K562 (cell line): Measurements from ENCODE around the gene PSMA7. TPM values are rescaled to one million over a fixed set of nuclear protein-coding genes. Genes with fewer than 3 reads are reported as not detected.

Experiments
- ATAC-seq: fragments of 200-7000 bp; cut with Tn5 transposase; 3 replicates; pipeline ENCODE4 v1.9.1; 2020; ENCODE audit warnings: moderate library complexity
- BruUV-seq: library from RNA; stranded (reverse); fragments of 400-500 nt; replicated peaks from 2 replicates; lab custom pipeline; 2021; lab: Mats Ljungman, UMichigan
- CTCF ChIA-PET: fragments of 300-600 bp; formaldehyde crosslinking; extraction: SDS; loops from one replicate; lab custom pipeline; 2021; ENCODE audit warnings: low intra/inter-chr PET ratio; lab: Yijun Ruan, JAX
- POLR2A ChIA-PET: fragments of 300-600, 350-650 bp; sonication (Branson Sonifier 250); formaldehyde crosslinking; extraction: SDS; loops from one replicate; lab custom pipeline; 2021; ENCODE audit warnings: antibody characterized with exemption, inconsistent platforms; lab: Yijun Ruan, JAX
- DNase-seq, 4 experiments: peaks; one replicate each; pipeline versions ENCODE4 v3.0.0 to v3.0.0-alpha.2; 2011 to 2018; ENCODE audit warnings: low spot score in 3 of 4, mixed read lengths in 3 of 4; ENCODE audit errors: extremely low read depth in 1 of 4
- FAIRE-seq: peaks from 2 replicates; lab custom pipeline; 2011; peaks lifted over from hg19 to GRCh38; lab: Jason Lieb, UNC
- H2AFZ ChIP-seq: 2 replicates; pipeline ENCODE4 v1.6.0; 2011; ENCODE audit warnings: low read depth, low read length, control low read depth, inconsistent platforms
- H3K27ac ChIP-seq: fragments of 200-600 bp; 3 replicates; pipeline ENCODE4 v1.8.0; 2011; ENCODE audit warnings: low read depth, mild to moderate bottlenecking, control low read depth, inconsistent platforms, low read length, moderate library complexity, mixed read lengths; ENCODE audit errors: extremely low read depth
- H3K27me3 ChIP-seq, 2 experiments: fragments of 300-600 bp in 1 of 2; 2 replicates in 1 of 2; 3 replicates in 1 of 2; pipeline versions ENCODE4 v1.6.0 to v1.8.0; 2011; ENCODE audit warnings: inconsistent platforms in 2 of 2, low read length in 2 of 2, mild to moderate bottlenecking in 1 of 2, mixed read lengths in 1 of 2, moderate library complexity in 1 of 2; ENCODE audit not compliant: control insufficient read depth in 2 of 2, insufficient read depth in 2 of 2
- H3K36me3 ChIP-seq: fragments of 300-600 bp; 3 replicates; pipeline ENCODE4 v1.8.0; 2011; ENCODE audit warnings: mild to moderate bottlenecking, low read length, inconsistent platforms; ENCODE audit not compliant: control insufficient read depth, insufficient read depth
- H3K4me1 ChIP-seq, 2 experiments: fragments of 200-600 bp in 1 of 2; replicated peaks in 1 of 2; 2 replicates in 1 of 2; 3 replicates in 1 of 2; pipeline versions ENCODE4 v1.5.1 to v1.8.0; 2011; ENCODE audit warnings: inconsistent platforms in 2 of 2, low read length in 2 of 2, mild to moderate bottlenecking in 1 of 2, mixed read lengths in 1 of 2, moderate library complexity in 1 of 2; ENCODE audit not compliant: control insufficient read depth in 2 of 2, insufficient read depth in 2 of 2
- H3K4me2 ChIP-seq: 2 replicates; pipeline ENCODE4 v1.6.1; 2011; ENCODE audit warnings: low read length, control low read depth, inconsistent platforms, mixed read lengths; ENCODE audit not compliant: insufficient read depth
- H3K4me3 ChIP-seq: fragments of 200-600 bp; sonication (generic), shearing (Covaris generic); 2 replicates; pipeline ENCODE4 v1.5.1; 2016; ENCODE audit warnings: control low read depth, inconsistent platforms
- H3K79me2 ChIP-seq: fragments of 200-600 bp; 3 replicates; pipeline ENCODE4 v1.8.0; 2011; ENCODE audit warnings: low read length, inconsistent platforms; ENCODE audit not compliant: control insufficient read depth, insufficient read depth
- H3K9ac ChIP-seq, 2 experiments: 2 replicates each; pipeline versions ENCODE4 v1.6.0 to v1.6.1; 2011; ENCODE audit warnings: low read depth in 2 of 2, low read length in 2 of 2, control low read depth in 1 of 2, inconsistent platforms in 1 of 2, mild to moderate bottlenecking in 1 of 2, mixed read lengths in 1 of 2; ENCODE audit not compliant: insufficient read depth in 1 of 2
- H3K9me1 ChIP-seq: one replicate; pipeline ENCODE4 v1.6.0; 2011; ENCODE audit warnings: inconsistent platforms, mild to moderate bottlenecking, low read length, moderate library complexity; ENCODE audit not compliant: control insufficient read depth, insufficient read depth
- H3K9me3 ChIP-seq: replicated peaks from 2 replicates; pipeline ENCODE4 v1.5.1; 2011; ENCODE audit warnings: low read depth, low read length, inconsistent platforms; ENCODE audit not compliant: control insufficient read depth, insufficient read depth
- H4K20me1 ChIP-seq: replicated peaks from 2 replicates; pipeline ENCODE4 v1.6.1; 2011; ENCODE audit warnings: low read length, inconsistent platforms, mixed read lengths; ENCODE audit not compliant: control insufficient read depth, insufficient read depth
- FOXK2 ChIP-seq, 2 experiments: fragments of 450-650 bp; IDR thresholded peaks in 1 of 2; conservative IDR thresholded peaks in 1 of 2; 2 replicates each; pipeline ENCODE4 v1.6.1; 2016; ENCODE audit warnings: low read depth in 2 of 2, mild to moderate bottlenecking in 1 of 2
- NCOA2 ChIP-seq, 2 experiments: fragments of 450-650 bp; IDR thresholded peaks; 2 replicates each; pipeline ENCODE4 v1.6.1; 2018; ENCODE audit warnings: mild to moderate bottlenecking in 2 of 2, moderate library complexity in 1 of 2; ENCODE audit not compliant: partially characterized antibody in 2 of 2
- NFIC ChIP-seq: fragments of 450-650 bp; IDR thresholded peaks from 2 replicates; pipeline ENCODE4 v1.6.1; 2017; ENCODE audit warnings: mild to moderate bottlenecking, inconsistent platforms
- RBFOX2 ChIP-seq: fragments of 200-400 bp; formaldehyde crosslinking; IDR thresholded peaks from 2 replicates; pipeline ENCODE4 v1.6.1; 2017; ENCODE audit warnings: low read depth, mild to moderate bottlenecking, low read length, moderate library complexity
- SMAD1 ChIP-seq: fragments of 150-350 bp; IDR thresholded peaks from 2 replicates; pipeline ENCODE4 v1.6.1; 2014; ENCODE audit warnings: low read length, low read depth; ENCODE audit not compliant: partially characterized antibody
- SMARCA5 ChIP-seq: fragments of 450-650 bp; IDR thresholded peaks from 2 replicates; pipeline ENCODE4 v1.6.1; 2016
- TAF9B ChIP-seq: fragments of 450-650 bp; IDR thresholded peaks from 2 replicates; pipeline ENCODE4 v1.6.1; 2018; ENCODE audit warnings: mild to moderate bottlenecking; ENCODE audit not compliant: partially characterized antibody
- WGBS: fragments of 100-300 bp; shearing (Covaris generic); methylation state at CpG from one replicate; pipeline ENCODE4 v1.1.6; 2016; ENCODE audit warnings: low coverage, mixed read lengths; ENCODE audit not compliant: insufficient coverage; ENCODE audit errors: missing lambda C conversion rate; 5-methylcytosine and 5-hydroxymethylcytosine counted together
- in situ Hi-C: fragments of 300-500 bp; cut with MboI; formaldehyde crosslinking; loops from 4 replicates; pipeline ENCODE4 v1.15.0; 2018; ENCODE audit warnings: inconsistent platforms, mixed read lengths
- intact Hi-C: fragments of 100-400 bp; cut with micrococcal nuclease; formaldehyde crosslinking; loops from 2 replicates; pipeline ENCODE4 v1.14.2; 2022
- polyA plus RNA-seq, 8 experiments: library from polyadenylated mRNA; depleted of rRNA in 4 of 8; stranded (reverse) in 5 of 8; unstranded in 3 of 8; fragments of >200 nt; fragmentation: Nextera tagmentation in 2 of 8; fragmentation: Illumina TruSeq in 1 of 8; extraction: Ambion mirVana in 2 of 8; extraction: Trizol in 1 of 8; gene quantifications; 2 replicates each; pipeline versions ENCODE4 v1.2.1 to v1.2.3, GENCODE V29; 2011 to 2014; ENCODE audit warnings: inconsistent platforms in 1 of 8, missing spikeins in 1 of 8
- total RNA-seq, 7 experiments: library from RNA; depleted of rRNA in 6 of 7; stranded (reverse); fragments of >200 nt in 6 of 7; fragmentation: Illumina TruSeq in 2 of 7; extraction: Trizol in 2 of 7; gene quantifications; 2 replicates each; pipeline versions ENCODE4 v1.2.1 to v1.2.3, GENCODE V29; 2011 to 2021; ENCODE audit warnings: low replicate concordance in 1 of 7
- TF ChIP-seq, protein P1 (sequence below): sonication (generic); formaldehyde crosslinking; IDR thresholded peaks from 2 replicates; pipeline ENCODE4 v1.8.0; 2022; ENCODE audit warnings: missing genetic modification reagents, mild to moderate bottlenecking, moderate library complexity, borderline replicate concordance
- TF ChIP-seq, protein P2 (sequence below), 2 experiments: fragments of 200-800 bp in 1 of 2; sonication (Bioruptor generic) in 1 of 2; sonication (generic) in 1 of 2; formaldehyde crosslinking in 1 of 2; IDR thresholded peaks in 1 of 2; conservative IDR thresholded peaks in 1 of 2; 2 replicates each; pipeline versions ENCODE4 v1.5.0 to v1.6.1; 2016 to 2020; ENCODE audit warnings: missing compliant biosample characterization in 1 of 2, missing genetic modification characterization in 1 of 2, missing genetic modification reagents in 1 of 2

Gene PSMA7
- total and polyA plus RNA-seq, 9 of the 15 experiments (the other 6 are each of a cell fraction or from before 2014, with no cell fraction given), result 257 to 510 (median 393) TPM

DNA sequence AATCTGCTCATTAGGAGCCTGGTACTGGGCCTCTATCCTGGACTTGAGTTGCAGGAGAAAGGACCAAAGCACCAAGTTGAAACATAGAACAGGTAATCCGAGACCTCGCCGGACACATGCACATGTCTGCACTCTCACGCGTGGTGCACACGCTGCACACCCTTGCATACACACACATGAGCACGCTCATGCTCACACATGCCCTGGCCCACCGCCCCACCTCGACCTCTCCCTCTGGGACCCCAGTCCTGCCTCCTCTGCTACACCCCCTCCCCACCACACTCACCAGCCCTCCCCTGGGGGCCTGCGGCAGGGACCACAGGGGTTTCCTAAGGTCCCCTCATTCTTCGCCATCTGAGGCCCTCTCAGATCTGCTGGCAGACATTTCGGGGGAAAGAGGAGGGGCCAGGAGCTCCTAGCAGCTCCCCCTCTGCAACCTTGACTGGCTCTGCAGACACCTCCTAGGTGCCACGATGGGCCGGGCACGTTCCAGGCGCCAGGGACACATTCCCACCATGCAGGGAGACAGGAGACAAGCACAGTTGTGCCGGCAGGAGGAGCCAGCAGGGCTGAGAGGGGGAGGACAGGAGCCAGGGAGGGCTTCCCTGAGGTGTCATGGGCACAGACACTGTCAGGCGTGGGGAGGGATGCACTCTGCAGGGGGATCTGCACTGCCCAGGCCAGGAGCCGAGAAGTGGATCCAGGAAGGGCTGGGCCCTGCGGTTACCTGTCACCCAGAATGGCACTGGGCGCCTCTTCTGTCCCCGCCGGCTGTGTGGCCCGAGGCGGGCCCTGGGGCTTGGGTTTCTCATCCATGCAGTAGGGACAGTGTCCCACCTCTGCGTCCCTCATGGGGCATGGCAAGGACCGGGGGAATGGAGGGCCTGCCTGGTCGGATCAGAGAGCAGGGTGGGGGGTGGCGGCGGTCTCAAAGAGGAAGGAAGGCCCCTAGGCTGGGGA lies 46.5 kb downstream of the PSMA7 start:
- POLR2A ChIA-PET, result no interaction called here
- no peaks in the 10 kb centered on the region for H3K36me3 ChIP-seq

More for the DNA sequence above, 46.5 kb downstream of the PSMA7 start:
- H3K4me1 ChIP-seq, result peaks cover 0 to 25% of the 10 kb centered on the region in 2 experiments; a peak in 2 of 5 replicates
- no peak overlapping the region for H3K4me2 ChIP-seq
- no peak overlapping the region for H2AFZ ChIP-seq
- peak overlapping the region in 1 of 2 experiments; percentile 10; a peak in 2 of 4 replicates for H3K9ac ChIP-seq
- ATAC-seq (no peak), FAIRE-seq (no peak), DNase-seq (no peak)
- peaks cover 65 to 72% of the 10 kb centered on the region in 2 experiments for H3K27me3 ChIP-seq
- H3K9me3 ChIP-seq, result no peaks in the 10 kb centered on the region
- H3K27ac ChIP-seq, result no peak overlapping the region
- H4K20me1 ChIP-seq, result no peaks in the 10 kb centered on the region
- TF ChIP-seq SMARCA5 (no peak), RBFOX2 (no peak), TAF9B (no peak), NFIC (no peak), NCOA2 (IDR thresholded peaks at IDR 0.05; ENCODE audit: partially characterized antibody in 2 of 2) (no peak), SMAD1 (no peak), FOXK2 (conservative IDR thresholded peaks at IDR 0.05 in 1 of 2, IDR thresholded peaks at IDR 0.05 in 1 of 2; ENCODE audit: low read depth in 2 of 2) (no peak)
- TF ChIP-seq, protein P1, sequence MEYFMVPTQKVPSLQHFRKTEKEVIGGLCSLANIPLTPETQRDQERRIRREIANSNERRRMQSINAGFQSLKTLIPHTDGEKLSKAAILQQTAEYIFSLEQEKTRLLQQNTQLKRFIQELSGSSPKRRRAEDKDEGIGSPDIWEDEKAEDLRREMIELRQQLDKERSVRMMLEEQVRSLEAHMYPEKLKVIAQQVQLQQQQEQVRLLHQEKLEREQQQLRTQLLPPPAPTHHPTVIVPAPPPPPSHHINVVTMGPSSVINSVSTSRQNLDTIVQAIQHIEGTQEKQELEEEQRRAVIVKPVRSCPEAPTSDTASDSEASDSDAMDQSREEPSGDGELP, result no peak
- TF ChIP-seq, protein P2, sequence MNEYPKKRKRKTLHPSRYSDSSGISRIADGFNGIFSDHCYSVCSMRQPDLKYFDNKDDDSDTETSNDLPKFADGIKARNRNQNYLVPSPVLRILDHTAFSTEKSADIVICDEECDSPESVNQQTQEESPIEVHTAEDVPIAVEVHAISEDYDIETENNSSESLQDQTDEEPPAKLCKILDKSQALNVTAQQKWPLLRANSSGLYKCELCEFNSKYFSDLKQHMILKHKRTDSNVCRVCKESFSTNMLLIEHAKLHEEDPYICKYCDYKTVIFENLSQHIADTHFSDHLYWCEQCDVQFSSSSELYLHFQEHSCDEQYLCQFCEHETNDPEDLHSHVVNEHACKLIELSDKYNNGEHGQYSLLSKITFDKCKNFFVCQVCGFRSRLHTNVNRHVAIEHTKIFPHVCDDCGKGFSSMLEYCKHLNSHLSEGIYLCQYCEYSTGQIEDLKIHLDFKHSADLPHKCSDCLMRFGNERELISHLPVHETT (CRISPR knock-in tag; conservative IDR thresholded peaks at IDR 0.05 in 1 of 2, IDR thresholded peaks at IDR 0.05 in 1 of 2), result no peak
- H3K79me2 ChIP-seq, result no peaks in the 10 kb centered on the region
- intact Hi-C loops, result no loop called here
- WGBS, result 20% methylated on average over 25 of the region's 30 CpGs
- CTCF ChIA-PET, result no interaction called here
- H3K4me3 ChIP-seq, result no peak overlapping the region
- in situ Hi-C loops, result no loop called here
- BruUV-seq, result no TSS peak
- no peaks in the 10 kb centered on the region for H3K9me1 ChIP-seq
